Measurements from ENCODE around the gene ACAN. TPM values are rescaled to one million over a fixed set of nuclear protein-coding genes. Genes with fewer than 3 reads are reported as not detected.

Gene ACAN
- total RNA-seq, 2 donors from 2014 or later = 0.14 to 4.7 TPM

- 66% methylated on average over 5 of the region's 5 CpGs for WGBS
- DNase-seq (ENCODE audit: low spot score) = no peak
- intact Hi-C loops (cut with DNase I) = loop anchor here (5.0 kb wide), 2 partner anchors 173 to 353 kb away; no protein-coding TSS in a partner anchor
- Histone ChIP-seq H3K27me3 (replicated peaks; ENCODE audit: insufficient read depth) (no peaks in the 10 kb centered on the region), H3K4me1 (replicated peaks) (no peaks in the 10 kb centered on the region), H3K27ac (no peak overlapping the region), H3K4me3 (no peak overlapping the region), H3K9me3 (no peaks in the 10 kb centered on the region), H3K36me3 (no peaks in the 10 kb centered on the region)
- TF ChIP-seq CTCF (IDR thresholded peaks at IDR 0.05) = no peak
- TF ChIP-seq POLR2AphosphoS5 (IDR thresholded peaks at IDR 0.05) = no peak
- TF ChIP-seq POLR2A (IDR thresholded peaks at IDR 0.05) = no peak
These were observed 26.8 kb downstream of the ACAN start for GRCh38 chr15:88830016-88830415.

DNA sequence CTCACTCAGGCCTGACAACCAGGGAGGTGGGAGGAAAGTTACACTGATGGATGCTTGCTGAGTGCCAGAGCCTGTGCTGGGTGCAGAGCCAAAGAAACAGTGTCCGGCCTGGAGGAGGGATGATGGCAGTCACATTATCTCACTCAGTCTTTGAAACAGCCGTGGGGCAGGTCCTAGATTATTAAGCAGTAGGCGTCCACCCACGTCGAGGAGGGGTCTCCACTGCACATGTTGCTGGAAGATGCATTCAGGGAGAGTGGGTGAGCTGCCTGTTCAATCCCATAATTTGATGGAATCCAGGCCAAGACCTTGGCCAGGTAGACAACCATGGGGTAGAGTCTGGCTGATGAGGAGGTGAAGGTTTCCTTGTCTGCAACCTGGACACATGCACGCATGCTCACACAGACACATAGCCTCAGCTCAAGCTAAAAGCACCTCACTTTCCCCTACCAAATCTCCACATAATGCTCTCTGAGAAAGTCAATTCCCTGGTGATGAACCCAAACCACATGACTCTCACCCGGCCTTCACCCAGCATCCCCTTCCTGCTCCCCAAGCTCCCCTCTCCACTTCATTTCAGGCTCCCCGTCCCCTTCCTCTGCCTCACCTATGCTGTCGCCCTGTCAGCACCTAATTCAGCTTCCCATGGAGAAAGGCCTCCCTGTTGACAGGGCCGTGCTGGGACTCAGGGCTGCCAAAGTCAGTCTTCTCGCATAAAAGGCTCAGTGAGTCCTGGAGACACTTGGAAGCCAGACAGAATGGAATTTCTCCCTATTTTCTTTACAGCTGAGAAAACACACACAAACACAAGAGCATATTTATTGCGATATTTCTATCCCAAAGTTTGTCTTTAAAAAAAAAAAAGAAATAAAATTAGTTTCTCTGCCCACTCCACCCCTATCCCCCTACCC, 29.8 kb downstream of the ACAN start:
- no peak for DNase-seq (ENCODE audit: low spot score)
- H3K27me3 ChIP-seq (replicated peaks; ENCODE audit: insufficient read depth) = no peaks in the 10 kb centered on the region
- 71% methylated on average over 12 of the region's 12 CpGs for WGBS
- no peak for TF ChIP-seq CTCF (IDR thresholded peaks at IDR 0.05)
- no peak for TF ChIP-seq POLR2AphosphoS5 (IDR thresholded peaks at IDR 0.05)
- TF ChIP-seq POLR2A (IDR thresholded peaks at IDR 0.05) = no peak
- no peaks in the 10 kb centered on the region for H3K9me3 ChIP-seq
- intact Hi-C loops (cut with DNase I) = loop anchor here (5.0 kb wide), 2 partner anchors 176 to 356 kb away; no protein-coding TSS in a partner anchor
- H3K4me1 ChIP-seq (replicated peaks) = no peaks in the 10 kb centered on the region
- H3K27ac ChIP-seq = no peak overlapping the region
- H3K4me3 ChIP-seq = no peak overlapping the region
- H3K36me3 ChIP-seq = no peaks in the 10 kb centered on the region

DNA sequence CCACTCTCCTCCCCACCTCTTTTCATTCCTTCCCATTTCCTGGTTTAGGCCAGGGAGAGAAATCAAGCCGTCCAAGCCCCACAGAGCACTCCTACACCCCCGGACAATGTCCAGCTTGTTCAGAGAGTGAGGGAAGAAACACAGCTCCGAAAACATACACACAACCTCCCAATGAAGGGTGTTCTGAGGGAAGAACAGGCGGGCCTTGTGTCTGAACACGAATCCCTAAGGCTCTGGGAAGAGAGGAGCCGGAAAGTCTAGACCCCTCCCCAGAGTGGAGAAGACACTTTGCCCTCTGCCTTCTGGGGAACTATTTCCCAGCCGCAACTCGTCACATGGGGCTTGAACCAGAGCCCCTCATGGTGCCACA, 30.5 kb downstream of the ACAN start:
- intact Hi-C loops (cut with DNase I) = loop anchor here (5.0 kb wide), 2 partner anchors 176 to 356 kb away; no protein-coding TSS in a partner anchor
- H3K4me1 ChIP-seq (replicated peaks) = no peaks in the 10 kb centered on the region
- no peak for DNase-seq (ENCODE audit: low spot score)
- no peak overlapping the region for H3K4me3 ChIP-seq
- TF ChIP-seq POLR2A (IDR thresholded peaks at IDR 0.05) = no peak
- TF ChIP-seq POLR2AphosphoS5 (IDR thresholded peaks at IDR 0.05) = no peak
- no peak for TF ChIP-seq CTCF (IDR thresholded peaks at IDR 0.05)
- H3K36me3 ChIP-seq = no peaks in the 10 kb centered on the region
- no peaks in the 10 kb centered on the region for H3K9me3 ChIP-seq
- H3K27me3 ChIP-seq (replicated peaks; ENCODE audit: insufficient read depth) = no peaks in the 10 kb centered on the region
- no peak overlapping the region for H3K27ac ChIP-seq
- WGBS = 59% methylated on average over 8 of the region's 8 CpGs

DNA sequence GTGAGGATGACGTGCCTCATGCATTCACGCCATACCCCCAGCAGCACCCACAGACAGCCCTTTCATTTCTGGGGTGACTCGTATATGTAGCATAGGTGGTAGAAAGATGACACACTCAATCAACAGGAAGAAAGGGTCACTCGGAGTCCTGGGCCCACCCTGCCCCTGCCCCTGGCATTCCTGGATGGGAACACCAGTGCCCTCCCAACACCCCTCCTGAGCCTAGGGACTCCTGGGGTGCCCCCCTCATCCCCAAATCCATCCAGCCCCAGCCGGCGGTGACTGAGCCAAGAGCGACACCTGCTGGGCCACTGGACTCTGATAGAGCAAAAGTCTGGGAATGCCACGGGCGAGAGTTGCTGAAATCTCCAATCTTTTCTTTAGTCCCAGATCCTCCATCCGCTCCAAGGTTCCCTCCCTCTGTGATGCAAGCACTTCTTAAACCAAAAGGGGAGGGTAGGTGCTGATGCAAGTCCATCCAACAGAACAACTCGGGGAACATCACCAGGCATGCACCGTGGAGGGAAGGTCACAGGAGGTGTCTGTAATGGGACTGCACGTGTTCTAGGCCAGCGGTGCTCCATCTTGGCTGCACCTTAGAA, 31.1 kb downstream of the ACAN start:
- Histone ChIP-seq H3K4me3 (no peak overlapping the region), H3K27me3 (replicated peaks; ENCODE audit: insufficient read depth) (no peaks in the 10 kb centered on the region), H3K4me1 (replicated peaks) (no peaks in the 10 kb centered on the region), H3K9me3 (no peaks in the 10 kb centered on the region), H3K27ac (no peak overlapping the region), H3K36me3 (no peaks in the 10 kb centered on the region)
- intact Hi-C loops (cut with DNase I) = loop anchor here (5.0 kb wide), 2 partner anchors 177 to 357 kb away; no protein-coding TSS in a partner anchor
- no peak for DNase-seq (ENCODE audit: low spot score)
- 50% methylated on average over 14 of the region's 14 CpGs for WGBS
- TF ChIP-seq CTCF (IDR thresholded peaks at IDR 0.05) (peak in 3 of 4 experiments; percentile 15 to 48 (median 46)), POLR2AphosphoS5 (IDR thresholded peaks at IDR 0.05) (no peak)
